GM18520 (cell line): ENCODE data around the gene TAPBP.

Experiments
- ATAC-seq: cut with Tn5 transposase; IDR thresholded peaks from one replicate; pipeline ENCODE4 v1.9.1; 2021; ENCODE audit not compliant: unreplicated experiment

Gene TAPBP

DNA sequence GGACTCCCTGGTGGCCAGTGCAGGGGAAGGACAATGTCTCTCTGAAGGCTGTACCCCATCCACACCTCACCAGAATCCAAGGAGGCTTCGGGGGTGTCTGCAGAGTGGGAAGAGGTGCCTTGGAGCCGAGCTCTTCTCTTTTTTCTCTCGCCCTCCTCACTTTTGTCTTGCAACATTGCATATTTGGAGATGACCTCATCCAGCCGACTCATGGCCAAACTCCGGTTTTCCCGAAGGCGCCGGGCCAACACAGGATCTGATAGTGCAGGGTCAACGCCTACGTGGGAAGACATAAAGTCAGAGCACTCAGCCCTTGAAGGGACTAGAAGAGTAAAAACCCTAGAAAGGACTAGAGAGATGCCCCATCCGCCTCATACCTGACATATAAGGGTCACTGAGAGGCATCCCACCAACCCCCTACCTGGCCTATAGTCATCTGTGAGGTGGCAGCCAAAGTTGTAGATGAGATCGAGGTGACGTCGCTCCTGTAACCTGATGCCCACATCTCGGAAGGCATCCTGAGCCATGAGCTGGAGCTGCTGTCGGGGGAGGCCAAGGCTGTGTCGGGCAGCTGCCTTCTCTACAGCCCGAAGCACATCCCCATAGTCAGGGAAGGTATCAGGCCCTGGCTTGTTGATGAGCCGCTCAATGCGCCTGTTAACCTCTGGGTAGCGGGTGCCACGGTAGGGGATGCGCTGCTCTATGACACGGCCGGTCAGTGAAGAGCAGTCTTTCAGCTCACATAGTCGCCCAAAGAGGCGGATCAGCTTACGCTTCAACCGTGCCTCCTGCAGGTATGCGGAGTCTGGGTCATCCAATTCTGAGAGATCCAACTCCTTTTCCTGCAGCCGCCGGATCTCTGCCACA lies 6.7 kb upstream of the TAPBP start:
- ATAC-seq: no peak

DNA sequence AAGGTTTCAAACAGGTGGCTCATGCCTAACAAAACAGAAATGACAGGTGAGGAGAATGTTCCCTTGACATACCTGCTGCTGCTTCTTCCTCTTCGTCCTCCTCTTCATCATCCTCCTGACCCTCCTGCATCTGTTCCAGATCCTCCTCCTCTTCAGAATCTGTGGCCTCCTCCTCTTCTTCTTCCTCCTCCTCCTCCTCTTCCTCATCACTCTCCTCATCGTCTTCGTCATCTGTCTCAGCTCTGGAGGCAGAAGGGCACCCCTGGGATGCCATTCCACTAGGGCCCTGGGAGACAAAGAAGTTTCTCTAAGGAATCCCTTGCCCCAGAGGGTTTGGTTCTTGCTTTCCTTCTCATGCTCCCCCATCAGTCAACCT lies 6.0 kb upstream of the TAPBP start:
- ATAC-seq: no peak

DNA sequence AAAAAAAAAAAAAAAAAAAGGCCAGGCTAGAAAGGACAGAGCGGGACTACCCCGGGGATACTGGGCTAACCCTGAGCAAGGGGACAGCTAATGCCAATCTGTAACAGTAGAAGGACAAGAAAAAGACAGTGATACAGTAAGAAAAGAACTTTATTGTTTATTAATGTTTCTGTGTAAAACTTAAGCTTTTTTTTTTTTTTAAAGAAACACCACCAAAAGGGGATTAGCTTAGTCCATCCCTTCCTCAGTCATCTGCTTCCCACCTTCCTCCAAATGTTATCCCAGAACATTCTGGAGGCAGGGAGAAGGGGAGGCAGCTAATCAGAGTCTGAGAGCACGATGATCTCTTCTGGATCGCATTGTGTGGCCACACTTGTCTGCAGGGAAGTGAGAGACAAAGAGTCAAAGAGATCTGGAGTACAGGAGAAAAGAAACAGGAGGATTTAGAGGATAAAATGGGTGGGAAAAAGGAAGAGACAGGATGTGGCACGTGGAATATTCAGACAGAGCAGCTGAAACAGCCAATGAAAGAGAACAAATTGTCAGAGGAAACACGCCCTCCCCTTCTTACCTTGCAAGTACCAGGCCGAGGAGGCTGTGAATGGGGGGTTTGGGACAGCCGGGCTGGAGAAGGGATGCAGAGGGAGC lies 4.7 kb upstream of the TAPBP start:
- no peak for ATAC-seq

DNA sequence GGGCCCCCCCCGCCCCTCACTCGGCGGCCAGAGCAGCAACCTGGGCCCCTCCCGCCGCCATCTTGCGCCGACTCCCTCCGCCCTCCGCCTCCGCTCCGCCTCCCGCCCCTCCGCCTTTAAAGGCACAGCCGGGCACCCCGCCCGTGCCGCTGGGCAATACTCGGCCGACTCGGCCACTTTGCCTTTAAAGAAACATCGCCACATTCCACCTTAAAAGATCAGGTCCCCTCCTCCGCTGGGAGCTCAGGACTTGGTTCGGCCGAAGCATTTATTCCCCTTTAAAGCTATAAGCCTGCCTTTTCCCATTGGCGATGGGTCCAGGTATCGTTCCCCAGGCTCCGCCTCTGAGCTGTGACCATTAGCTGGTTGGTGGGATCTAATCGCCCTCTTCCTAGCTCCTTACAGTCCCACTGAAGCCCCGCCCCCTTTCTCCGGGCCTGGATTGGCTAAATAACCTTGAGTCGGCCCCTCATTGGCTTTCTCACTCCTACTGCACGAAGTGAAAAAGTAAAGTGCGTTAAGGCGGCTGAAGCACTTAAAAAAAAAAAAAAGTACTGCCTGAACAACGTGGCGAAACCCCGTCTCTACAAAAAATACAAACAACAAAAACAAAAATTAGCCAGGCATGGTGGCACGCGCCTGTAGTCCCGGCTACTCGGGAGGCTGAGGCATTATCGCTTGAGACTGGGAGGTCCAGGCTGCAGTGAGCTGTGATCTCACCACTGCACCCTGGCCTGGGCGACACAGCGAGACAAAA lies 4.0 kb upstream of the TAPBP start, which contains the start of gene ZBTB22:
TSS of gene ZBTB22 (minus strand) at position 76 of the 757 bp plus-strand sequence. CDS start 828 bp downstream, outside the sequence.
- ATAC-seq: peak; percentile 37

- no peak for ATAC-seq
Observed at GRCh38 chr6:33317419-33317668, 3.5 kb upstream of the TAPBP start.

DNA sequence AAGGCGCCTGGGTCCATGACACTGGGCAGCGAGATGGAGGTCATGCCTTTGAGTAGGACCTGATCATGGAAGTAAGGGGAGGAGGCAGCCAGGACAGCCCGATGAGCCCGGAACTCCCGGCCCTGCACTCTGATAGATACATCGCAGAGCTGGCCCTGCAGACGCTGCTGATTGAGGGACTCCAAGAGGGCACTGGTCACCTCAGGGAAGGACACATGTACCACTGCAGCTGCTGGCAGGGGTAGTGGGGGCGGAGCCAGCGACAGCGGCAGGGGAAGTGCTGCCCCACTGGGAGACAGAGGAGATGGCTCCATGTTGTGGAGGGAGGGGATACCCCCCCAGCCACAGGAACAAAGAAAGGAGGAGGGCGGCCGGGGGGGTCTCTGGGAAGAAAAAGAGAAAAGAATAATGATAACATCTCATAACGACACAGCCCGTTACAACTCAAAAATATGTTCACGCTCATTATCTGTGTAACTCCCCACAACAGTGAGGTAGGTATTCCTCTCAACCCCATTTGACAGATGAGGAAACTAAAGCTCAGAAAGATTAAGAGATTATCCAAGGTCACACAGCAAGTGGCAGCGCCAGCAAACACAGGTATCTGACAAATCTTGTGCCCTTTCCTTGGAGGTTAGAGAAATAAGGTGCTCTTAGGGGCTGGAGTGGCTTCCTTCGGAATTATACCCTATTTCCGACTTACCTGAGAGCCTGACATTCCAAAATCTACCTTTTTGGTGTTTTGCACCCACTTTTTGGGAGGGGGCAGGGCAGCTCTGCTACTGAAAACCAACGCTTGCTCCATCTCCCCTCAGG lies 2.9 kb upstream of the TAPBP start:
- ATAC-seq: no peak

DNA sequence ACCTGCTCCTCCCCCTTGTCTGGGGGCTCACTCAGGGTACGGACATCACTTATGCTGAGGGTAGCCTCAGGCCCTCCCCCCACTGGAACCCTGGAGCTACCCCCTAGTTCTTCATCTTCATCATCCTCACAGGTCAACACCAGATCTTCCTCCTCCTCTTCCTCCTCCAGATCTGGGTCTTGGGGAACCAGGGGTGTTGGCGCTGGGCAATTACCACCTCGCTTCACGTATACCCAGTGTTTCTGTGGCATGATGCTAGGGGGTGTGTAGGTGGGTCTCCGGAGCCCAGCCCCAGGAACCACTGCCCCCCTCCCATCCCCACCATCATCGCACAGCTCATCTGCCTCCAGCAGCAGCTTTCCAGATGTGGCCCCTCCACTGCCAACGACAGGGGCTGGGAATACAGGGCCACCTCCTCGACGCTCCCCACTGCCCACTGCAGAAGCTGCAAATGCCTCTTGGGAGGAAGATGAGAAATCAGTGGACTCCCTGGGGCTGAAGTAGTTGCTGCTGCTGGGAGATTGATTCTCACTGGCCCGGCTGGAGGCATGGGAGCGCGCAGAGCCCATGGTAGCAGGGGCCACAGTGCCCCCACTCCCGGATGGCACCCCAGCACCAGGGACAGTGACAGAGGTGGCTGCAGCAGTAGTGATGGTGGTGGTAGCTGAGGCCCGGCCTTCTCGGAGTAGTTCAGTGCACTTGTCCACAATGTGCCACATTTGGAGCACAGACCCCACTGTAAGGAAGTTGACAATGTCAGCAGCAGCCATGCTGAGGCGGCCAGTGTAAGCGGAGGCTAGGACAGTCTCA lies 2.1 kb upstream of the TAPBP start:
- no peak for ATAC-seq

- ATAC-seq: no peak
Observed at GRCh38 chr6:33314943-33315792, 1.3 kb upstream of the TAPBP start.

DNA sequence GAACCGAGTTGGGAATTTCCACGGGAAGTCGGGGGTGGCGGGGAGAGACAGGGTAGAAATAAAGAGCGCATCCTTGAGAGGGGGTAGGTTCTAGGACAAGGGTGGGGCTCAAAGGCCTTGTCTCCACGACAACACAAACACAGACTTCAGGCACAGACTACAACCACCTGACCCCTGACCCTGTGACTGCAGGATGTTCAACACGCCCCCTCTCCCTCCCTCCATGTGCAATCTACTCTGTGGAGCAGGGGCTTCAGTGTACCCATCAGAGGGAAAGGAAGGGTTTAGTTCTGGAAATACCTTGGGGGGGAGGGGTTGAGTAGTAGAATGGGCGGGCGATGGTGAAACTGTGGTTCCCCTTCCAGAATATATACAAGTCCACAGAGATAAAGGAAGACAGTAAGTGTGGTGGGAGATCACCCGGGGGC lies 651 bp upstream of the TAPBP start:
- ATAC-seq: no peak

DNA sequence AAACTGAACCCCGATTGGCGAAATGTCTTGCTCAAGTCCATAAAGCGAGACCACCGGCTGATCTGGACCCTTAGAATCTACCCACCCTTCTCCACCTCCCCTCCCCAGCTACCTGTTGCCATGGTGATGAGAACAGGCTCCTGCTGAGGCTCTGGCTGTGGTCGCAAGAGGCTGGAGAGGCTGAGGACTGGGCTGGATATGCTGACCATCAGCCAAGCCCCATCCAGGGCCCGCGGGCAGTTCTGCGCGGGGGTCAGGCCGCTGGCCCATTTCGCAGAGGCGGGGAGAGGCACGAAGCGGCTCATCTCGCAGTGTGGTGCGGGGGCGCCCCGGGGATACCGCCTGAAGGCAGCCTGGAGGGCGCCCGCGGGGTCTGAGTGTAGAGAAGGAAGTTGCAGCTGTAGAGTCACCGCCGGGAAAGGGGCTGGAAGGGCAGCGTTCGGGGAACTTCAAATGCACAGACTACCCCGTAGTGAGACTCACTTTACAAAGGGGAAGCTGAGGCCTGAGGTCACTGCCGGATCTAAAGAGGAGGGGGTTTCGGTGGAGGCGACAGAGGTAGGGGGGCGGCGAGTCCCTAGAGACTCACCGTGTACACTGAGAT lies 671 bp downstream of the TAPBP start:
- ATAC-seq: peak; percentile 1

DNA sequence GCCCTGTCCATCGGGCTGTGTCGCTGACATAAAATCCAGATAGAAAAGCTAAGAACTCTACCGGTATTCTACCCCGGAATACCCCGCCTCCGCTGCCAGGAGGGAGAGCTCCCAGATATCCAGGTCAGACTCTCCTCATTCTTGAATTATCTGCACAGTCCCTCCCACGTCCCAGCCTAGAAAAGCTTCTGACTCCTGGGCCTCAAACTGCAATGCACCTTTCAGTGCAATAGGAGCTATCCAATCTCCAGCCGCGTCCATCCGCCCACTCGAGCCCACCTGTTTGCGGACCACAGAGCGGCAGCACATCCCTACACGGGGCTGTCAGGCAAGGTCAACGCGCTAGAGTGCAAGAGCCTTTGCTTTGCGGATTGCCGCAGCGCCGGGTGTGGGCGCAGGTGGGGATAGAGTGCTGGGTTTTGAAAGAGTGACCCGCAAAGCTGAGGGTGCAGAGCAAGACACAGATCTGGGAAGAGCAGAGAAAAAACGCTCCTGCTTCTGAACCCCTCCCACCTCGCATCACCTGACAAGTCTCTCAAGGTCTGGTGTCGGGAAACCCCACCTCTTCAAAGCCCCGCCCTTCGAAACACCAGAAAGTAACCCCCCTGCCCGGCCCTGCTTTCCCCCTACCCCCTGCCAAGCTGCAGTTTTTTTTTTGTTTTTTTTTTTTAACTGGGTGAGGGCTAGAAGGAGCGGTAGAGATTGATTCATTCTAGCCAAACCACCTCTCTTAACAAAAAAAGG lies 1.3 kb downstream of the TAPBP start:
- ATAC-seq: no peak

DNA sequence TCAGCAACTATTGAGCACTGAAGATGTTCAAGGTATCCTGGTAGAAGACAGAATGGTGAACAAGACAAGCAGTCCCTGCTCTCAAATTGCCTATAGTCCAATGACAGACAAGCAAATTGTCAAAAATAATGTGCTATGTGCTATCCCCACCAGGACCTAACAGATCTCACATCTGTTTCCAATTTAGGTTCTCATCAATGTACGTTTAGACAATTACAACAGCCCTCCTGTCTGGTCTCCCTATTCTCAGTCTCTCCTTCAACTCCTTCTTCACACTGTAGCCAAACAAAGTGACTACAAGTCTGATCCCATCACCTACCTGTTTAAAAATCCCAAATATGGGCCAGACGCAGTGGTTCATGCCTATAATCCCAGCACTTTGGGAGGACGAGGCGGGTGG lies 7.5 kb downstream of the TAPBP start:
- no peak for ATAC-seq

- no peak for ATAC-seq
Observed at GRCh38 chr6:33305052-33305451, 8.8 kb downstream of the TAPBP start.

DNA sequence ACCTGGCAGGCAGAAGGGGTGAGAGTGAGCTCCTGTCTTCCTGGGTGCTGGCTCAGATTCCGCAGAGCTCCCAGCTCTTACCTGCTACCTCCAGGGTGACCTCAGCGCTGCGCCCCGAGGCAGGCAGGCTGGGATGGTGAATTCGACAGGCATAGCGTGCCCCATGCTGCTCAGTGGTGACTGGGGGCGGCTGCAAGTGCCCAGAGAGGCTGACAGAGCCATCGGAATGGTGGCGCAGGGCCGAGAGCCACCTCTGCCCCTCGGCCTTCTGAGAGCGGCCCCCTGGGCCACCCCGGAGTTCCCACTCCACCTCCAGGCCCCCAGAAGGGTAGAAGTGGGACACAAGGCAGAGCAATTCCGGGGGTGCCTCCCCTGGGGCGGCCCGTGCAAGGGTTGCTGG lies 9.7 kb downstream of the TAPBP start:
- ATAC-seq: no peak

GRCh38 chr6:33301877-33302276 lies 12.0 kb downstream of the TAPBP start:
- ATAC-seq: no peak

DNA sequence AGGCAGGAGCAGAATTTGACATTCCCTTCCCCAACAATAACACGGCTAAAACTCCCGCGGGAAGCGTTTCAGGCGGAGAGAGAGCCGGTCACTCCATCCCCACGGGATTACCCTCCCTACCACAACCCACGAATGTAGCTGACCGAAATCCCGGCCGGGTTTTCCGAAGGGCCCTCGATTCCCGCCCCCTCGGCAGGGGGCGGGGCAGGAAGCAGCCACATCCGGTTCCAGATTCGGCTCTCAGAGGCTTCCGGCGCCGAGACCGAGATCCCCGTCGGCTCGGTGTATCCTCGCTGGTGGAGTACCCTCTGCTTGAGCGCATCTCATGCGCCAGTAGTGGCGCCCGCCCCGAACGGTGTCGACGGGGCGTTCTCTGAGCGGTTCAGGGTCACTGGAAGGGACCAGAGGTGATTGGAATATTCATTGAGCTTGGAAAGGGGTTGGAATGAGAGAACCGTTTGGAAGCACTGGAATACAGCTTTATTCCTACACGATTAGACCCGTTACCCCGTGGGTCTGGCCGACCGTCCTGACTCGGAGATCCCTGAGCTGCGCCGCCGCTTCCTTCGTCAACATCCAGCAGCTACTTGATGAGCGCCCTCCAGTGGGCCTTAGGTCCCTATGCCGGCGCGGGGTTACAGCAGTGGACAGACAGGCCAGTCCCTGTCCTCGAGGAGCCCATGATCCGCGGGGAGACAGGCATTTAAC lies 14.5 kb downstream of the TAPBP start:
- peak; percentile 59 for ATAC-seq

DNA sequence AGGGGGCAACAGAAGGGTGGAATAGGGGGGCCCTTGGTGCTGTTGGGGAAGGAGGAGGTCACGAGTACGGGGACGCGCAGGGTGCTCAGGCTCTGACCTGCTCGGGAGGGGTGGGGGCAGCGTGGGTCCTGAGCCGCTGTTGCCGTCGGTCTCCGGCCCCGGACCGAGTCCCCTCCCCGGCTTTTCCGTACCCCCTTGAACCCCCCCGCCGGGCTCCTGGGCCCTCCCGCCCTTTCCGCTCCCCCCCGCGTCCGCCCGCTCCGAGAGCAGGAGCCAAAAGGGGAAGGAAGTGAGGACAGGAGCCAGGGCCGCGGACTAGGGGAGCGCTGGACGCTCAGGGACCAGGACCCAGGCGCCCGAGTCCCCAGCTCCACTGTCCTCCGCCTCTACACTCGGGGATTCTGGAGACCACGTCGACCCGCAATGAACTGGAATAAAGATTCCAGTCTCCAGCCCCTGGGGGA lies 15.1 kb downstream of the TAPBP start, which contains the start of gene RGL2:
TSS of gene RGL2 (minus strand) at position 170 of the 464 bp plus-strand sequence. CDS start 332 bp downstream, outside the sequence.
- ATAC-seq: peak; percentile 14
